AG10803 (cell line): ENCODE measurements around the gene ARHGAP28.
A peak's percentile ranks its signal among the peaks of the same experiment; 100 is the strongest.

ENCODE experiments used
- DNase-seq: peaks from one replicate; pipeline ENCODE4 v3.0.0; 2010; ENCODE audit warnings: low read depth
- H3K4me3 ChIP-seq: 2 replicates; pipeline ENCODE4 v1.5.1; 2011; ENCODE audit warnings: mild to moderate bottlenecking, low read length, control low read depth
- TF ChIP-seq, protein P1 (sequence below): conservative IDR thresholded peaks from 2 replicates; pipeline ENCODE4 v1.5.1; 2011; ENCODE audit warnings: mild to moderate bottlenecking, low read length, control low read depth, inconsistent platforms

Gene ARHGAP28

GRCh38 chr18:6775237-6775636 lies 45.7 kb downstream of the ARHGAP28 start:
- DNase-seq = no peak
- TF ChIP-seq, protein P1, sequence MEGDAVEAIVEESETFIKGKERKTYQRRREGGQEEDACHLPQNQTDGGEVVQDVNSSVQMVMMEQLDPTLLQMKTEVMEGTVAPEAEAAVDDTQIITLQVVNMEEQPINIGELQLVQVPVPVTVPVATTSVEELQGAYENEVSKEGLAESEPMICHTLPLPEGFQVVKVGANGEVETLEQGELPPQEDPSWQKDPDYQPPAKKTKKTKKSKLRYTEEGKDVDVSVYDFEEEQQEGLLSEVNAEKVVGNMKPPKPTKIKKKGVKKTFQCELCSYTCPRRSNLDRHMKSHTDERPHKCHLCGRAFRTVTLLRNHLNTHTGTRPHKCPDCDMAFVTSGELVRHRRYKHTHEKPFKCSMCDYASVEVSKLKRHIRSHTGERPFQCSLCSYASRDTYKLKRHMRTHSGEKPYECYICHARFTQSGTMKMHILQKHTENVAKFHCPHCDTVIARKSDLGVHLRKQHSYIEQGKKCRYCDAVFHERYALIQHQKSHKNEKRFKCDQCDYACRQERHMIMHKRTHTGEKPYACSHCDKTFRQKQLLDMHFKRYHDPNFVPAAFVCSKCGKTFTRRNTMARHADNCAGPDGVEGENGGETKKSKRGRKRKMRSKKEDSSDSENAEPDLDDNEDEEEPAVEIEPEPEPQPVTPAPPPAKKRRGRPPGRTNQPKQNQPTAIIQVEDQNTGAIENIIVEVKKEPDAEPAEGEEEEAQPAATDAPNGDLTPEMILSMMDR = no peak
- H3K4me3 ChIP-seq = no peak overlapping the region

DNA sequence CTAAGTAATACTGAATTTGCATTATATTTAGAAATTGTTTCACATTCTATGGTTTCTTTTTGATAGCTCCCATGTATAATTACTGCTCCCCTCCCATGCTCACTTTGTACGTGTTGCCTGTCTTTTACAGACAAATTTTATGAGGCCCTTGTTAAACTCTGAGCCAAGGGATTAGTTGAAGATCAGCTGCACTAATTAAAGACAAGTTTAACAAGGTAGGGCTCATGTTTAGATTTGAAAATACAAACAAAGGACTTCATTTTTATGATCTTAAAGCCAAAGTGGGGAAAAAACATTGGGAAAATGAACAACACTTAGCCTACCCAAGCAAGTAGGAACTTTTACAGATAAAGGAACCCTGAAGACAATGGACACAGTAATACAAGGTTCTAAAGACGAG lies 46.2 kb downstream of the ARHGAP28 start:
- no peak for DNase-seq
- TF ChIP-seq, protein P1 = no peak

GRCh38 chr18:6776188-6776587 lies 46.7 kb downstream of the ARHGAP28 start:
- DNase-seq = peak; percentile 78
- TF ChIP-seq, protein P1 = no peak
- H3K4me3 ChIP-seq = no peak overlapping the region

More for the DNA sequence above, 46.2 kb downstream of the ARHGAP28 start:
- no peak overlapping the region for H3K4me3 ChIP-seq

DNA sequence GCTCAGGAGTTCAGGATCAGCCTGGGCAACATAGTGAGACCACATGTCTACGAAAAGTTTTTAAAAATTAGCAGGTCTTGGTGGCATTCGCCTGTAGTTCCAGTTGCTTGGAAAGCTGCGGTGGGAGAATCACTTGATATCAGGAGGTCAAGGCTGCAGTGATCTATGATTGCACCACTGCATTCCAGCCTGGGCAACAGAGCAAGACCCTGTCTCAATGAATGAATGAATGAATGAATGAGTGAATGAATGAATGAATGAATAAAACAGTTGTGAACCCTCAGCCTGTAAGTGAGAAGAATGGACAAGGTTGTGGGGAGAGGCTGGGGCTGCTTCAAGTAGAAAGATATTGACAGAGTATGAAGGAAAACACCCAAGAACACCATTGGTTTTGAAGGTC lies 48.0 kb downstream of the ARHGAP28 start:
- no peak overlapping the region for H3K4me3 ChIP-seq
- TF ChIP-seq, protein P1 = no peak

DNA sequence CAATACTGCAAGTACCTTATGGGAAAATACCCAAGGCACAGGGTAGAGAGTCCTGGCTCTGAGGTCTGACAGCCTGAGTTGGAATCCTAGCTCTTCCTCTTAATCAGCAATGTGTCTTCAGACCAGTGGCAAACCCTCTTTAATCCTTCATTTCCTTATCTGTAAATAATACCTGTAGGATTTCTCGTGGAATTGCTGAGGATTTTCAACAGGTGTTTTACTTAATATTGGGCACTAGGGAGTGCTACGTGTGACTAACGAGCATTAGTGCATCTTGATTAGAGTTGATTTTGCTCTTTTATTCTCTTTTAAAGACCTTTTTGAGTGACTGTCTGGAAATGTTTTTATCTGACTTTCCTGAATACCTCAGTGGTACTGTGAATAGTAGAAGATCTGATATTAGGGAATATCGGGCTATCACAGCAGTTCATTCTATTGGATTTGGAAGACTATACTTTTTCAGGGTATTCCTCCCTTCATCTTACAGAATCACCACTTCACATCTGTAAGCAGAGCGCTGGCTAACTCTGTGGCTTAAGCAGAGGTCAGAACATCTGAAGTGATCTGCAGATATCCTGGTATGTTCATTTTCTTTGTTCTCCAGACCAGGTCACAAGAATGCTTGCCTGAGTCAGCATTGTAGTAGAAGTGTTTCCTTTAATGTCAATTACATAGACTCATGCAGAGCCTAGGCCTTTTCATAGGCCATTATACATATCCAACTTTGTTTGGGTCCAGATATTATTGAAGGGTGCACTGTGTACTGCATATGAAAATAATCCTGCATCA lies 49.1 kb downstream of the ARHGAP28 start:
- TF ChIP-seq, protein P1 = no peak
- no peak overlapping the region for H3K4me3 ChIP-seq
- DNase-seq = no peak

More for the DNA sequence above, 48.0 kb downstream of the ARHGAP28 start:
- no peak for DNase-seq

DNA sequence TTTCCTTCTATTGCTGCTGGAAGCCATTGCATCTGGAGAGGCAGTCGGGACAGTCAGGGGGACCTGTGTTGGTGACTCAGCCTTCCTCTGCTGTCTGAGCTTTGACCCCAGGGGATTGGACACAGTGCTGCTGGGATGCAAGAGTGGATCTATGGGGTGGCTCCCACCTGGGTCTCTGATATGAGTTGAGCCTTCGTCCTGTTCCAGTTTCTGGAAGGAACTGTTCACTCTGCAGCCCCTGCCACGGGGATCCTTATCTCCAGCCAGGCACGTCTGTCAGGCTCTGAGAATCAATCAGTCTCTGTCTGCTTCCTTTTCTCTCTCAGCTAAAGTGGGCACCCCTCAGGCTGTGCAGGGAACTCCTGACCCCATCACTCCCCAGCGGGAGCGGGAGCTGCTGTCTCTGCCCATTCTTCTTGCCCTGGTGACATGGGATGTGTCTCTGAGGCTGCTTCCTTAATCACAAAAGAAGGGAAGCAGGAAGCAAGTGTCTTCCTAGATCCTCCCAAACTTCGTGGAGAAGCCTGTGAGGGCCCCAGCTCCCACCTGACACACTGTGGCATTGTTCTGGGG lies 51.7 kb downstream of the ARHGAP28 start:
- TF ChIP-seq, protein P1 = no peak
- no peak for DNase-seq
- no peak overlapping the region for H3K4me3 ChIP-seq

DNA sequence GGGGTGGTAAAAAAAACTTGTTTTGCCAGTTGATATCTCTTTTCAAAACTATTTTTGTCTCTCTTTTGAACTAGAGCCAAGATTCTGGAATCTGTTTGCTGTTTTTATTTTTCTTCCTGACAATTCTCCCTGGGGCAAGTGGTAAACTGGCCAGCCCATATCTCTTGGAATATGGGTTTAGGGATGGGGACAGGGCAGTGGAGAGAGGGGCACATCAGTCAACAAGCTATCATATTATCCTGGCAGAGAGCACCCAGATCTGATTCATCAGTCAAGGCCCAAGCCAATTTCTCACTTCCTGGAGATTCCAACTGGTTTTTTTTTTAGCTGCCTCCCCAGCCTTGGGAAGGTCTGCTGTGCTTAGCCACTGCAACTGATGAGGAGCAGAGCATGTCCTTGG lies 52.3 kb downstream of the ARHGAP28 start:
- no peak overlapping the region for H3K4me3 ChIP-seq
- TF ChIP-seq, protein P1 = no peak
- DNase-seq = peak; percentile 29
